NCI-H2196 treated with DMSO at 0.1 percent for 48 hours (cell line): ENCODE data around the gene SCFD2.

Experiments used
- DNase-seq: peaks from one replicate; lab custom pipeline; 2025; ENCODE audit not compliant: unreplicated experiment; lab: John Stamatoyannopoulos, UW

SCFD2 gene

DNA sequence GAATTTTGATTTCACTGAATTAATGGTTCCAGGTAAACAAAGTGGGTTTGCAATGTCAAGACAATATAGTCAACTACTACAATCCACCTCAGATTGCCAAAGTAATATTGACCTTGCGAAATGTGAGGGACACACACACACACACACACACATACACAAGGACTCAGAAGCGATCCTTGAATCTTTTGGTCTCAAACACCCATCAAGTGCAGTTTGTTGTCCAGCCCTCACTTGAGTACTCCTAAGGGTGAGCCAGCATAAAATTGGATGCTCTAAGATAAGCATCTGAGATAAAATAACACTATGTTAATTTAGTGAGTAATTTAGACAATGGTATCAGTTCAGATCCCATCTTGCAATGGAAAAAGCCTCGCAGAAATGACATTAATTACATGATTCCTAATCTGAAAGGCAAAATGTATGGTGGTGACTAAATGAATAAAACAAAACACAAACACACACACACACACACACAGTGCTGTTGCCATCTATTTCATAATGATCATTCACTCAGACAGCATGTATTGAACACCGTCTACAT, 401.2 kb downstream of the SCFD2 start:
- no peak for DNase-seq

- DNase-seq: no peak
Measured at GRCh38 chr4:52964011-52964410, 401.9 kb downstream of the SCFD2 start.

- no peak for DNase-seq
Measured at GRCh38 chr4:52962721-52963120, 403.1 kb downstream of the SCFD2 start.

DNA sequence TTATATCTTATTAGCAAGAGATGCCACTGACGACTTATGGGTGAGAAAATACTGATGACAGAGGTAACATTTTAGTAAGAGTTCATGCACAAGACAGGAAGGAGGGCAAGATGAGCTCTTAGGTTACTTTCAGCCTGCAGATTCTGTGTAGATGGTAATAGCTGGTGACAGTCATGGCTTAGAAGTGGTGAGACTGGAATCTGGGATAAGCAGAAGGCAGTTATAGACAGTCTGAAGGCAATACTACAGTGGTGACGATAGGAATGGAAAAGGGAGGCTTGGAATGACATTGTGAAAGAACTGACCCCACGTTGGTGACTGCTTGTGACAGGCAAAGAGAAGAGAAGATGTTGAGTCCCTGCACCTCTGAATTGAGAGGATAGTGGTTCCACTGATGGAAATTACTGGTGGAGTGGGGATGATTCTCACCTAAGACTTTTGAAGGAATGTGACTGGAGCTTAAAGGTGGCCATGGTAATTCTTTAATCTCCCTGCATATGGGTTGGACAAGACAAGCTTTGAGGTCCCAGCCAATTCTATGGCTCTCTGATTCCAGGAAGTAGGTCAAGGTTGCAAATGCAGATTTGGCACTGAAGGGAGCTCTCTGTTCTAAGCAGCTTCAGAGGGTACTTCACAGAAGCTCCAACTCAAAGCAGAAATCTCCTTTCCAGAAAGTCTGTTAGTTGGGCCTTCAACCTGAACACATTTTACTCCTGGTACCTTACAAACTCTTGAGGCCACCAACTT, 404.0 kb downstream of the SCFD2 start:
- DNase-seq: no peak

DNA sequence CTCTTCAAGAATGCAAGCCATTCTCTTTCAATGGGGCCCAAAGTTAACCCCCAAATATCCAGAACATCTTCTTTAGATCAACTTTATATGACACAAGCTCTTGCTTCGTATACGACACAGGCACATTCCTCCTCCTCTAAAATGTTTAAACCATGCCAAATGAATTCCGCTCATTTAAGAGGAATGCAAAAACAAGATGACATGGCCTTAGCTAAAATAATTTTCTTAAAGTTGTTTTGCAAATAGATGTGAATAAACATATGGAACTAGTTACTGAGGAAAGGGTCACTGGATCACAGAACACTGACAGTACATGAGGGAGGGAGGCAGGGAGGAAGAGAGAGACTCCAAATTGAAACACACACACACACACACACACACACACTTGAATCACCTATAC, 406.3 kb downstream of the SCFD2 start:
- no peak for DNase-seq

GRCh38 chr4:52957835-52958631, 407.8 kb downstream of the SCFD2 start:
- no peak for DNase-seq

- DNase-seq: no peak
Measured at GRCh38 chr4:52957220-52957686, 408.6 kb downstream of the SCFD2 start.

DNA sequence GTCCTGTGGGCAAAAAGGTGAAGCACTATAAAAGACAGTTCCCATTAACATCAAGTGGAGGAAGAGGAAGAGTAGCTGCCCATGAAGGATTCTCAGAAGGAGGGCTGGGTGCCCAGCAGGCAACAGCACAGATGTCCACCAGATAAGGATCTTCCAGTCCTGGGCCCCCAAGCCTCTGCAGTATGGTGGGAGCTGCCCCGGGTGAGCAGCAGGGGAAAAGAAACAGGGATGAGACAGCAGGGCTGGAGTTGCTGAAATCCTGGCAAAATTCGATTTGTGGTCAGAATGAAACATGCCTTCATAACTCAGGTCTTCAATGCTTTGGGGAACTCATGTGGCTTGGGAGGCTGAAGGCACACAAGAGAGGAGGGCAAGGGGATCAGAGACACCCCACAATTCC, 409.2 kb downstream of the SCFD2 start:
- no peak for DNase-seq

DNA sequence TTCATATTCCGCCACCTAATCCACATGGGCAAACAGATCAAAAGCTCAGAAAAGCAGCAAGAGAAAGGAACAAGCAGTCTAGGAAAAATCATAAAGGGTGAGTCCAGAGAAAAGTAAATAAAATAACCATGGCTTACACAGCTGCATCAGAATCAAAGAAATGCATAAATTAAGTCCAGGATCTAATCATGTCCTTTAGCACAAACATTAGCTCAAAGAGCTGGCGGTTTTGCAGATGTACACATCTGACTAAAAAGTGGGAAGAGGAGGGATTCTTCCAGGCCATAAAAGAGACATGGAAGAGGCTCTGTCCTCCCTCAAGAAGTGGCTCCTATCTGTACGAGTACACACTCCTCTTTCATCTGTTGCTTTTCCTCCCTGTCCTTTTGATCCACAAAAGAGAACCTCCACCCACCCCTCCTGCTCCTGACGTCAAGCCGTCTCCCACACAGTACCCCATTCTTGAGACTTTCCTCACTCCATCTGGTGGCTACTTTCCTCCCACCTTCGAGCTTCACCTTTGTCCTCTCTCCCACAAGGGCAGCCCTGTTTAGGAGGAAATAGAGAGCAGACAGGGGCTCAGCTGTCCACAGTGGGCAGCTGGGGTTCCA, 411.2 kb downstream of the SCFD2 start:
- DNase-seq: no peak

DNA sequence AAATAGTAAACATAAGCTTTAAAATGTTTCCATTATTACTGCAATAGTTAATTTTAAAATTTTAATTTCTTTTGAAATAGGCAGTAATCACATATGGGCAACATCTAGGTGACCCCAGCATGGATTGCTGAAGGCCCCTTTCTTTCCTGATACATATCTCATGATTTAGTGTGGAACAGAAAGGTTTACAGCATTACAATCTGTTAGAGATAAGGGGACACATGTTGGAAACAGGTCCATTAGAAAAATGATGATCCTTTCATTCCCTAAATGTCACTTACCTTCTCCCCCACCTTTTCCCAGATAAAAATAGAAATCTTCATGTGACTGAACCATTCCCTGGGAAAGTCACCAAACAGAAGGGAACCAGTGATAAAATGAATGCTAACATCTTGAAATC, 413.3 kb downstream of the SCFD2 start:
- no peak for DNase-seq

- no peak for DNase-seq
Measured at GRCh38 chr4:52951016-52951415, 414.8 kb downstream of the SCFD2 start.

DNA sequence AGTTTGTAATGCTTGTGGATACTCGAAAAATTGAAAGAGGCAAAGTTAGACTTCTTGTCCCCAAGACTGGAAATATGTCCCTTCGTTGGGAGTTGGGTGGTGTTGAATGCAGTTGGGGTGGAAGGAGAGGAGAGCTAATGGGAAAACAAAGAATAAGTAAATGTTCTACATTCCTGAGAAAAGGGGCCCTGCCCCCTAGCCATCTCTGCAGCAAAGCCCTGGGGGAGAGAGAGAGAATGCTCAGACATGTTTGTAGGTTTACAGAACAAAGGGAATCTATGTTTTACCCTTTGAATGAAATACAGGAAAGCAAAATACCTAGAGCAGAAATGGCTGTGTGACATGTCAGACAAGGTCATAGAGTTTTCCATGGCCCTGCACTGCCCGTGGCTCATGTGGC, 415.6 kb downstream of the SCFD2 start:
- DNase-seq: no peak

DNA sequence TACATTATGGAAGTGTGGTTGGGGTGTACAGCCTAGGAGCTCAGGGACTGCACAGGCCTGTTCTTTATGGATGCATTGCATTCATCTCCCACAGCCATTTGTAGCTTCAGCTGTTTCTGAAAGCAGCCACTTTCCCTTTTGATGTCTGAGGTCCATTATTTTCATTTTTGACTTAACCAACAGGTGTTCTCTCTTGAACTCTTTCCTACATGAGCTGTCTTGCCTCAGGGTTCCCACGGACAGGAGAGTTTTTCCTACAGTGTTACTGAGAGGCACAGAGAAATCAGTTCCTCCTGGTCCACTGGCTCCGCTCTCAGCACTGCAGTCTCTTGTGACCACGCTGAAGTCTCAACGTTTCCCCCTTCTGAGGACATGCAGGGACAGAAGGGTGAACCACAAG, 416.5 kb downstream of the SCFD2 start:
- no peak for DNase-seq

- no peak for DNase-seq
Measured at GRCh38 chr4:52948057-52948423, 417.8 kb downstream of the SCFD2 start.

DNA sequence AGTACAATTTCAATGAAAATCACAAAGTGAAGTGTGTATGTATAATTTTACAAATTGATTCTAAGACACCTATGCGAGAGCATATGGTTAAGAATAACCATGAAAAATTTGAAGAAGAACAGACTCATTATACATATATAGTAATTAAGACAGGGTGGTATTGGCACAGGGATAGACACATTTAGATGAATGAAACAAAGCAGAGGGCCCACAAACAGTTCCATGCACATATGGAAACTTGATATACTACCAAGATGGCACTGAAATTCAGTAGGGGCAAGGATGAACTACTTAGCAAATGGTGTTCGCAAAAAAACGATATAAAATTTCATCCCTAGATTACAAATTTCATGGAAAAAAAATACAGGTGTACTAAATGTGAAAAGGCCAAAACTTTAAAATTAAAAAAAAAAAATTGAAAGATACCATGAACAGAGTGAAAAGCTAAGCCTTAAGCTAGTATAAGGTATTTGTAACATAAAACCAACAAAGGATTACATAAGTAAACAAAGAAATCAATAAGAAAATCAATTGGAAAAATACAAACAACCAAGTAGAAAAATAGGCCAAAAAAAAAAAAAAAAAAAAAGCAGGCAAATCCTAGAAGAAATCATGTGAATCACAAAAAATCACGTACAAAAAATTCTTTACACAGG, 418.3 kb downstream of the SCFD2 start:
- no peak for DNase-seq

GRCh38 chr4:52946855-52947254, 419.0 kb downstream of the SCFD2 start:
- DNase-seq: no peak

- DNase-seq: no peak
Measured at GRCh38 chr4:52945982-52946381, 419.9 kb downstream of the SCFD2 start.

GRCh38 chr4:52945326-52945898, 420.4 kb downstream of the SCFD2 start:
- no peak for DNase-seq

GRCh38 chr4:52943677-52944076, 422.2 kb downstream of the SCFD2 start:
- DNase-seq: no peak

DNA sequence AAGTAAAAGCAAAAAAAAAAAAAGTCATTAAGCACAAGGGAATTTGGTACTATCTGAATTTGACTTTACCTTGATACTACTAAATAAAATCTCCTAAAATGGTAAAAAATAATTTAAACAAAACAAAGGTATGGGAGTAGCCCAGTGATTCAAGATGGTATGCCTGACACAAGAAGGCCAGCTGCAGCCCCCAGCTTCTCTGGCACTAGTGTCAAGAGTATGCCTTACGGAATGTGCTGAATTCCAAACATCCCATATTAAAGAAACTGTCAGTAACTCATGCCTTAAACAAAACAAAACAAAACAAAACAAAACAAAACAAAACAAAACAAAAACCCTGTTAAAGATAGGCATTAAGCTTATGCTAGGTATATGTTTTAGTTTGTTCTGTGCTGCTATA, 422.9 kb downstream of the SCFD2 start:
- DNase-seq: no peak

DNA sequence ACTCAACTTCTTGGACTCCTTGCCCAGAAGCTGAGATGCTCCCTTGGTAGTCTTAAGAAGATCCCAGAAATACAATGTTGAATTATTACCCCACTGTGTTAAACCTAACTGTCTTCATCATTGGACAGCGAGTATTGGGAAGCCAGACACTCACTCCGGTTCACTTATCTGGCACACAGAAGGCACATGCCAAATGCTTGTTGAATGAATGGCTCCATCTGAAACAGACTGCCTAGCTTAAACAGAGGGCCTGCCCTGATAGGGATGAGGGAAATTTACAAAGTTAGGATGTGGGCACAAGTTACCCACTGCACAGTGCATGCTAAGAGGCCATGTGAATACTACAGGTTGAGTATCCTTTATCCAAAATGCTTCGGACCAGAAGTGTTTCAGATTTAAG, 424.4 kb downstream of the SCFD2 start:
- no peak for DNase-seq
